GM23338 (cell line): ENCODE measurements around the gene PLXNA2. TPM values are rescaled to one million over a fixed set of nuclear protein-coding genes. Genes with fewer than 3 reads are reported as not detected.

ENCODE experiments used
- ATAC-seq: fragments of 200-7000 bp; cut with Tn5 transposase; 3 replicates; pipeline ENCODE4 v1.9.1; 2020
- DNase-seq: peaks from one replicate; pipeline ENCODE4 v3.0.0-alpha.2; 2015; ENCODE audit warnings: low spot score
- H2AFZ ChIP-seq: fragments of 200-600 bp; sonication (generic); 2 replicates; pipeline ENCODE4 v1.8.0; 2016; ENCODE audit warnings: antibody characterized with exemption, mild to moderate bottlenecking, moderate library complexity
- H3F3A ChIP-seq: fragments of 200-600 bp; sonication (generic); replicated peaks from 2 replicates; pipeline ENCODE4 v1.8.0; 2017; ENCODE audit warnings: antibody characterized with exemption, mixed run types, low read depth
- H3K27ac ChIP-seq: fragments of 200-600 bp; sonication (generic); 2 replicates; pipeline ENCODE4 v1.6.1; 2016; ENCODE audit warnings: low read depth
- H3K27me3 ChIP-seq: fragments of 200-600 bp; sonication (generic); 2 replicates; pipeline ENCODE4 v1.8.0; 2016; ENCODE audit warnings: mild to moderate bottlenecking, mixed run types, moderate library complexity; ENCODE audit not compliant: insufficient read depth
- H3K36me3 ChIP-seq: fragments of 200-600 bp; sonication (generic); 2 replicates; pipeline ENCODE4 v1.8.0; 2016; ENCODE audit warnings: mild to moderate bottlenecking; ENCODE audit not compliant: insufficient read depth
- H3K4me1 ChIP-seq: fragments of 200-600 bp; sonication (generic); 2 replicates; pipeline ENCODE4 v1.8.0; 2016; ENCODE audit warnings: mild to moderate bottlenecking, moderate library complexity; ENCODE audit not compliant: insufficient read depth
- H3K4me2 ChIP-seq: fragments of 200-600 bp; sonication (generic); 2 replicates; pipeline ENCODE4 v1.7.1; 2017; ENCODE audit warnings: mixed run types
- H3K4me3 ChIP-seq: fragments of 200-600 bp; sonication (generic); 2 replicates; pipeline ENCODE4 v1.6.1; 2016; ENCODE audit warnings: mixed run types
- H3K79me2 ChIP-seq: fragments of 200-600 bp; sonication (generic); replicated peaks from 2 replicates; pipeline ENCODE4 v1.8.0; 2017; ENCODE audit warnings: mild to moderate bottlenecking; ENCODE audit not compliant: insufficient read depth
- H3K9me2 ChIP-seq: fragments of 200-600 bp; sonication (generic); 2 replicates; pipeline ENCODE4 v1.8.0; 2017; ENCODE audit not compliant: insufficient read depth
- H4K20me1 ChIP-seq: fragments of 200-600 bp; sonication (generic); replicated peaks from 2 replicates; pipeline ENCODE4 v1.8.0; 2017; ENCODE audit warnings: mild to moderate bottlenecking; ENCODE audit not compliant: insufficient read depth
- H3K27ac Mint-ChIP-seq: 2 replicates; pipeline ENCODE4 v1.8.0; 2020; ENCODE audit warnings: inconsistent platforms, mild to moderate bottlenecking, moderate library complexity, mixed read lengths
- H3K27me3 Mint-ChIP-seq: 3 replicates; pipeline ENCODE4 v1.8.0; 2022; ENCODE audit warnings: low read depth, mild to moderate bottlenecking, moderate library complexity, mixed read lengths, inconsistent platforms; ENCODE audit not compliant: insufficient read depth, poor library complexity
- H3K36me3 Mint-ChIP-seq: 3 replicates; pipeline ENCODE4 v1.8.0; 2021; ENCODE audit warnings: low read depth, mild to moderate bottlenecking, inconsistent platforms, moderate library complexity, mixed read lengths
- H3K4me1 Mint-ChIP-seq: 3 replicates; pipeline ENCODE4 v1.8.0; 2020; ENCODE audit warnings: mild to moderate bottlenecking, inconsistent platforms, mixed read lengths
- H3K4me3 Mint-ChIP-seq: 3 replicates; pipeline ENCODE4 v1.8.0; 2021; ENCODE audit warnings: moderate library complexity, mild to moderate bottlenecking, inconsistent platforms, mixed read lengths
- H3K9me3 Mint-ChIP-seq: 3 replicates; pipeline ENCODE4 v1.8.0; 2020; ENCODE audit warnings: moderate library complexity, mild to moderate bottlenecking, inconsistent platforms, mixed read lengths
- CREB1 ChIP-seq: fragments of 250-450 bp; sonication (Bioruptor Pico); IDR thresholded peaks from 2 replicates; pipeline ENCODE4 v1.5.0; 2020; ENCODE audit warnings: low read depth, mild to moderate bottlenecking, moderate library complexity
- CTCF ChIP-seq, 2 experiments: fragments of 200-600 bp in 1 of 2; sonication (generic) in 1 of 2; conservative IDR thresholded peaks; 2 replicates each; pipeline versions ENCODE4 v1.5.1 to v1.6.1; 2016 to 2017; ENCODE audit warnings: antibody characterized with exemption in 2 of 2, low read depth in 2 of 2, mild to moderate bottlenecking in 2 of 2, moderate library complexity in 1 of 2
- ETS1 ChIP-seq: IDR thresholded peaks from 2 replicates; pipeline ENCODE4 v1.6.1; 2016; ENCODE audit warnings: antibody characterized with exemption
- EZH2 ChIP-seq: fragments of 200-600 bp; sonication (generic); IDR thresholded peaks from one replicate; pipeline ENCODE4 v1.8.0; 2017; ENCODE audit warnings: antibody characterized with exemption, mild to moderate bottlenecking, low read depth; ENCODE audit not compliant: unreplicated experiment
- EZH2phosphoT487 ChIP-seq: fragments of 200-600 bp; sonication (generic); IDR thresholded peaks from one replicate; pipeline ENCODE4 v1.8.1; 2018; ENCODE audit warnings: antibody characterized with exemption; ENCODE audit not compliant: unreplicated experiment
- JUNB ChIP-seq: IDR thresholded peaks from one replicate; pipeline ENCODE4 v1.6.1; 2016; ENCODE audit warnings: antibody characterized with exemption; ENCODE audit not compliant: unreplicated experiment
- NANOG ChIP-seq: IDR thresholded peaks from 2 replicates; pipeline ENCODE4 v1.6.1; 2016; ENCODE audit warnings: antibody characterized with exemption, borderline replicate concordance
- POLR2AphosphoS5 ChIP-seq: IDR thresholded peaks from 2 replicates; pipeline ENCODE4 v1.6.1; 2016; ENCODE audit warnings: antibody characterized with exemption, low read depth
- STAT1 ChIP-seq: IDR thresholded peaks from one replicate; pipeline ENCODE4 v1.6.1; 2016; ENCODE audit warnings: antibody characterized with exemption; ENCODE audit not compliant: unreplicated experiment
- ZNF114 ChIP-seq: fragments of 250-450 bp; sonication (Bioruptor Pico); IDR thresholded peaks from 2 replicates; pipeline ENCODE4 v1.5.0; 2020; ENCODE audit warnings: mild to moderate bottlenecking, moderate library complexity
- ZNF331 ChIP-seq: fragments of 250-450 bp; sonication (Bioruptor Pico); IDR thresholded peaks from 2 replicates; pipeline ENCODE4 v1.5.0; 2020; ENCODE audit warnings: low read depth, mild to moderate bottlenecking, moderate library complexity
- ZNF462 ChIP-seq: fragments of 250-450 bp; sonication (Bioruptor Pico); IDR thresholded peaks from 2 replicates; pipeline ENCODE4 v1.5.0; 2020; ENCODE audit warnings: mild to moderate bottlenecking, moderate library complexity
- polyA plus RNA-seq: library from polyadenylated mRNA; unstranded; fragments of >200 nt; fragmentation: Nextera tagmentation; extraction: Ambion mirVana; gene quantifications from 2 replicates; pipeline ENCODE4 v1.2.1, GENCODE V29; 2016
- total RNA-seq: library from RNA; depleted of rRNA; stranded (reverse); fragments of >200 nt; shearing (Covaris generic); gene quantifications from 2 replicates; pipeline ENCODE4 v1.2.3, GENCODE V29; 2014
- TF ChIP-seq, protein P1 (sequence below): IDR thresholded peaks from one replicate; pipeline ENCODE4 v1.6.1; 2018; ENCODE audit warnings: antibody characterized with exemption; ENCODE audit not compliant: unreplicated experiment

Gene PLXNA2
- total and polyA plus RNA-seq, 2 experiments from 2014 or later: 0.40 to 1.8 TPM

DNA sequence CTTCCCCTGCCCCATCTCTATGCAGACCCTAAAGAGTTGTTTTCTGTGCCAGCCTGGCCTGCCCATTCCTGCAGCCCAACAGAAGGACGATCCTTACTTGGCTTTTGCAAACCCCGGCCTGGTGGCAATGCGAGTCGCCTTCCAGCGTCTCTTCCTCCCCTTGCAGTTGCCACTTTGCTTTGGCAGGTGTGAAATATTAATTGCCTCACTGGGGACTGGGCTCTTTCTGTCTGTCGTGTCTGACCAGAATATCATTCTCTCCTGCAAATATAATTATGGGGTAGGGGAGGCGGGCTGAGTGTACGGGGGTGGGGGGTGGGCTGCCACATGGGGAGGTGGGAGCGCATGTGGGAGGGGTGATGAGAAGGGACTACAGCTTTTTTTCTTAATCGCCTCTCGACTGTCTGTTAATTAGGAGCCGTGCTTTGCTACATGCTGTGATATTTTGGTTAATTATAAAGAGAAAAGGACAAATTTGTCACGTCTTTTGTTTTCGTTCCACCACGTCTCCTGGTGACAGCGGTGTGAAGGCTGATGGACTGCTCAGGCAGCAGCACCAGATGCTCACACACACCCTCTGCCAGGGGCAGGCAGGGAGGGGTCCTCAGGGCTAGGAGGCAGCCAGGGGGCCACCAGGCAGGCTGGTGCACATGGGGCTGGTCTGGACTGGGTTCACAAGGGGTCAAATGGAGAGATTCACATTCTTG, 253.2 kb downstream of the PLXNA2 start:
- no peaks in the 10 kb centered on the region for H3K79me2 ChIP-seq
- no peak for DNase-seq
- H4K20me1 ChIP-seq: 0 out of 2 replicates have a peak, but pooled peaks cover 4% of the 10 kb centered on the region
- H3F3A ChIP-seq: no peaks in the 10 kb centered on the region
- no peak overlapping the region for H3K27ac ChIP-seq
- H2AFZ ChIP-seq: no peak overlapping the region
- H3K4me2 ChIP-seq: no peak overlapping the region
- TF ChIP-seq NANOG (no peak), CREB1 (CRISPR knock-in tag) (no peak), POLR2AphosphoS5 (no peak), ETS1 (no peak), ZNF331 (CRISPR knock-in tag) (no peak), STAT1 (no peak), CTCF (conservative IDR thresholded peaks at IDR 0.05; ENCODE audit: low read depth in 2 of 2) (no peak), EZH2 (no peak), EZH2phosphoT487 (no peak), ZNF462 (CRISPR knock-in tag) (no peak), ZNF114 (CRISPR knock-in tag) (no peak), JUNB (no peak)
- TF ChIP-seq, protein P1, sequence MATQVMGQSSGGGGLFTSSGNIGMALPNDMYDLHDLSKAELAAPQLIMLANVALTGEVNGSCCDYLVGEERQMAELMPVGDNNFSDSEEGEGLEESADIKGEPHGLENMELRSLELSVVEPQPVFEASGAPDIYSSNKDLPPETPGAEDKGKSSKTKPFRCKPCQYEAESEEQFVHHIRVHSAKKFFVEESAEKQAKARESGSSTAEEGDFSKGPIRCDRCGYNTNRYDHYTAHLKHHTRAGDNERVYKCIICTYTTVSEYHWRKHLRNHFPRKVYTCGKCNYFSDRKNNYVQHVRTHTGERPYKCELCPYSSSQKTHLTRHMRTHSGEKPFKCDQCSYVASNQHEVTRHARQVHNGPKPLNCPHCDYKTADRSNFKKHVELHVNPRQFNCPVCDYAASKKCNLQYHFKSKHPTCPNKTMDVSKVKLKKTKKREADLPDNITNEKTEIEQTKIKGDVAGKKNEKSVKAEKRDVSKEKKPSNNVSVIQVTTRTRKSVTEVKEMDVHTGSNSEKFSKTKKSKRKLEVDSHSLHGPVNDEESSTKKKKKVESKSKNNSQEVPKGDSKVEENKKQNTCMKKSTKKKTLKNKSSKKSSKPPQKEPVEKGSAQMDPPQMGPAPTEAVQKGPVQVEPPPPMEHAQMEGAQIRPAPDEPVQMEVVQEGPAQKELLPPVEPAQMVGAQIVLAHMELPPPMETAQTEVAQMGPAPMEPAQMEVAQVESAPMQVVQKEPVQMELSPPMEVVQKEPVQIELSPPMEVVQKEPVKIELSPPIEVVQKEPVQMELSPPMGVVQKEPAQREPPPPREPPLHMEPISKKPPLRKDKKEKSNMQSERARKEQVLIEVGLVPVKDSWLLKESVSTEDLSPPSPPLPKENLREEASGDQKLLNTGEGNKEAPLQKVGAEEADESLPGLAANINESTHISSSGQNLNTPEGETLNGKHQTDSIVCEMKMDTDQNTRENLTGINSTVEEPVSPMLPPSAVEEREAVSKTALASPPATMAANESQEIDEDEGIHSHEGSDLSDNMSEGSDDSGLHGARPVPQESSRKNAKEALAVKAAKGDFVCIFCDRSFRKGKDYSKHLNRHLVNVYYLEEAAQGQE: no peak
- Mint-ChIP-seq H3K9me3 (no peaks in the 10 kb centered on the region), H3K36me3 (no peaks in the 10 kb centered on the region), H3K27me3 (peaks cover 9% of the 10 kb centered on the region), H3K4me1 (no peaks in the 10 kb centered on the region; the same call in 2 of the 3 replicates), H3K4me3 (no peak overlapping the region), H3K27ac (no peak overlapping the region)
- H3K27me3 ChIP-seq: no peaks in the 10 kb centered on the region
- H3K36me3 ChIP-seq: no peaks in the 10 kb centered on the region
- no peak overlapping the region for H3K4me3 ChIP-seq
- H3K9me2 ChIP-seq: no peaks in the 10 kb centered on the region
- H3K4me1 ChIP-seq: peaks cover 3% of the 10 kb centered on the region; the same call in 1 of the 2 replicates
- no peak for ATAC-seq
